ENCODE measurements around the gene TRIM69. TPM values are rescaled to one million over a fixed set of nuclear protein-coding genes. Genes with fewer than 3 reads are reported as not detected.
A peak's percentile ranks its signal among the peaks of the same experiment; 100 is the strongest.

The TRIM69 gene
- polyA plus RNA-seq, 1 donor from 2014 or later = 38.3 TPM

DNA sequence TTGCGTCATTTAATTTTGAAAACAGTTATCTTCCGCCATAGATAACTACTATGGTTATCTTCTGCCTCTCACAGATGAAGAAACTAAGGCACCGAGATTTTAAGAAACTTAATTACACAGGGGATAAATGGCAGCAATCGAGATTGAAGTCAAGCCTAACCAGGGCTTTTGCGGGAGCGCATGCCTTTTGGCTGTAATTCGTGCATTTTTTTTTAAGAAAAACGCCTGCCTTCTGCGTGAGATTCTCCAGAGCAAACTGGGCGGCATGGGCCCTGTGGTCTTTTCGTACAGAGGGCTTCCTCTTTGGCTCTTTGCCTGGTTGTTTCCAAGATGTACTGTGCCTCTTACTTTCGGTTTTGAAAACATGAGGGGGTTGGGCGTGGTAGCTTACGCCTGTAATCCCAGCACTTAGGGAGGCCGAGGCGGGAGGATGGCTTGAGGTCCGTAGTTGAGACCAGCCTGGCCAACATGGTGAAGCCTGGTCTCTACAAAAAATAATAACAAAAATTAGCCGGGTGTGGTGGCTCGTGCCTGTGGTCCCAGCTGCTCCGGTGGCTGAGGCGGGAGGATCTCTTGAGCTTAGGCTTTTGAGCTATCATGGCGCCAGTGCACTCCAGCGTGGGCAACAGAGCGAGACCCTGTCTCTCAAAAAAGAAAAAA lies 23.9 kb upstream of the TRIM69 start:
- Histone ChIP-seq H3K9me2 (ENCODE audit: insufficient read depth, low read length) (no peaks in the 10 kb centered on the region), H3K27me3 (ENCODE audit: insufficient read depth, low read depth, low read length) (peaks cover 10% of the 10 kb centered on the region), H4K20me1 (ENCODE audit: insufficient read depth) (no peaks in the 10 kb centered on the region), H3K9ac (ENCODE audit: low read length) (no peak overlapping the region), H2AFZ (ENCODE audit: low read depth, low read length) (no peak overlapping the region), H3K36me3 (ENCODE audit: insufficient read depth, low read length) (no peaks in the 10 kb centered on the region), H3K79me2 (replicated peaks; ENCODE audit: insufficient read depth, low read length) (no peaks in the 10 kb centered on the region), H3K4me3 (ENCODE audit: low read length) (peak overlapping the region; percentile 78), H3F3A (ENCODE audit: insufficient read depth, low read length, poor library complexity, severe bottlenecking) (peaks cover 7% of the 10 kb centered on the region), H3K9me3 (ENCODE audit: low read length) (no peaks in the 10 kb centered on the region), H3K4me2 (ENCODE audit: low read length) (no peak overlapping the region), H3K27ac (ENCODE audit: low read length) (no peak overlapping the region)
- no peak for TF ChIP-seq EP300 (conservative IDR thresholded peaks at IDR 0.05; ENCODE audit: poor library complexity, severe bottlenecking)
- no peak for TF ChIP-seq RAD21 (conservative IDR thresholded peaks at IDR 0.05)

- Histone ChIP-seq H3K4me2 (ENCODE audit: low read length) (no peak overlapping the region), H3K9ac (ENCODE audit: low read length) (no peak overlapping the region), H3K79me2 (replicated peaks; ENCODE audit: insufficient read depth, low read length) (no peaks in the 10 kb centered on the region), H4K20me1 (ENCODE audit: insufficient read depth) (no peaks in the 10 kb centered on the region), H3K9me2 (ENCODE audit: insufficient read depth, low read length) (no peaks in the 10 kb centered on the region), H3F3A (ENCODE audit: insufficient read depth, low read length, poor library complexity, severe bottlenecking) (peaks cover 7% of the 10 kb centered on the region), H3K27ac (ENCODE audit: low read length) (no peak overlapping the region), H3K27me3 (ENCODE audit: insufficient read depth, low read depth, low read length) (peaks cover 10% of the 10 kb centered on the region), H2AFZ (ENCODE audit: low read depth, low read length) (no peak overlapping the region), H3K36me3 (ENCODE audit: insufficient read depth, low read length) (no peaks in the 10 kb centered on the region), H3K9me3 (ENCODE audit: low read length) (no peaks in the 10 kb centered on the region), H3K4me3 (ENCODE audit: low read length) (no peak overlapping the region)
- TF ChIP-seq SMC3 (conservative IDR thresholded peaks at IDR 0.05; ENCODE audit: poor library complexity) (no peak), RAD21 (conservative IDR thresholded peaks at IDR 0.05) (no peak), EP300 (conservative IDR thresholded peaks at IDR 0.05; ENCODE audit: poor library complexity, severe bottlenecking) (no peak), POLR2AphosphoS5 (IDR thresholded peaks at IDR 0.05) (no peak), TAF1 (IDR thresholded peaks at IDR 0.05; ENCODE audit: low read depth) (no peak), MXI1 (conservative IDR thresholded peaks at IDR 0.05; ENCODE audit: poor library complexity, severe bottlenecking) (no peak), EZH2 (IDR thresholded peaks at IDR 0.05; ENCODE audit: borderline replicate concordance, insufficient read depth, low read length, poor library complexity, severe bottlenecking) (no peak), CTCF (IDR thresholded peaks at IDR 0.05; ENCODE audit: poor library complexity, severe bottlenecking) (no peak)
- TF ChIP-seq, protein P1, sequence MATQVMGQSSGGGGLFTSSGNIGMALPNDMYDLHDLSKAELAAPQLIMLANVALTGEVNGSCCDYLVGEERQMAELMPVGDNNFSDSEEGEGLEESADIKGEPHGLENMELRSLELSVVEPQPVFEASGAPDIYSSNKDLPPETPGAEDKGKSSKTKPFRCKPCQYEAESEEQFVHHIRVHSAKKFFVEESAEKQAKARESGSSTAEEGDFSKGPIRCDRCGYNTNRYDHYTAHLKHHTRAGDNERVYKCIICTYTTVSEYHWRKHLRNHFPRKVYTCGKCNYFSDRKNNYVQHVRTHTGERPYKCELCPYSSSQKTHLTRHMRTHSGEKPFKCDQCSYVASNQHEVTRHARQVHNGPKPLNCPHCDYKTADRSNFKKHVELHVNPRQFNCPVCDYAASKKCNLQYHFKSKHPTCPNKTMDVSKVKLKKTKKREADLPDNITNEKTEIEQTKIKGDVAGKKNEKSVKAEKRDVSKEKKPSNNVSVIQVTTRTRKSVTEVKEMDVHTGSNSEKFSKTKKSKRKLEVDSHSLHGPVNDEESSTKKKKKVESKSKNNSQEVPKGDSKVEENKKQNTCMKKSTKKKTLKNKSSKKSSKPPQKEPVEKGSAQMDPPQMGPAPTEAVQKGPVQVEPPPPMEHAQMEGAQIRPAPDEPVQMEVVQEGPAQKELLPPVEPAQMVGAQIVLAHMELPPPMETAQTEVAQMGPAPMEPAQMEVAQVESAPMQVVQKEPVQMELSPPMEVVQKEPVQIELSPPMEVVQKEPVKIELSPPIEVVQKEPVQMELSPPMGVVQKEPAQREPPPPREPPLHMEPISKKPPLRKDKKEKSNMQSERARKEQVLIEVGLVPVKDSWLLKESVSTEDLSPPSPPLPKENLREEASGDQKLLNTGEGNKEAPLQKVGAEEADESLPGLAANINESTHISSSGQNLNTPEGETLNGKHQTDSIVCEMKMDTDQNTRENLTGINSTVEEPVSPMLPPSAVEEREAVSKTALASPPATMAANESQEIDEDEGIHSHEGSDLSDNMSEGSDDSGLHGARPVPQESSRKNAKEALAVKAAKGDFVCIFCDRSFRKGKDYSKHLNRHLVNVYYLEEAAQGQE (IDR thresholded peaks at IDR 0.05; ENCODE audit: borderline replicate concordance) = no peak
Measured at GRCh38 chr15:44713006-44713966, 23.0 kb upstream of the TRIM69 start.
